Upper lobe of right lung (tissue), 1 donor: Measurements from ENCODE around the gene PTPRG. TPM values are rescaled to one million over a fixed set of nuclear protein-coding genes. Genes with fewer than 3 reads are reported as not detected.

Experiments
- ATAC-seq: fragments of 200-7000 bp; cut with Tn5 transposase; one replicate; pipeline ENCODE4 v1.9.1; 2020; ENCODE audit warnings: mild to moderate bottlenecking, moderate library complexity
- DNase-seq: peaks from one replicate; pipeline ENCODE4 v3.0.0-alpha.2; 2020
- H3K27ac ChIP-seq: fragments of 200-600 bp; one replicate; pipeline ENCODE4 v1.8.0; 2022
- H3K27me3 ChIP-seq: fragments of 200-600 bp; one replicate; pipeline ENCODE4 v1.8.0; 2022; ENCODE audit warnings: mild to moderate bottlenecking
- H3K36me3 ChIP-seq: fragments of 200-600 bp; one replicate; pipeline ENCODE4 v1.8.0; 2022
- H3K4me1 ChIP-seq: fragments of 200-600 bp; one replicate; pipeline ENCODE4 v1.8.0; 2022
- H3K4me3 ChIP-seq: fragments of 200-600 bp; one replicate; pipeline ENCODE4 v1.8.0; 2022; ENCODE audit warnings: mild to moderate bottlenecking
- H3K9me3 ChIP-seq: fragments of 200-600 bp; one replicate; pipeline ENCODE4 v1.8.0; 2022
- CTCF ChIP-seq: fragments of 200-600 bp; IDR thresholded peaks from one replicate; pipeline ENCODE4 v1.8.0; 2022; ENCODE audit warnings: antibody characterized with exemption
- intact Hi-C: fragments of 100-400 bp; cut with DNase I; formaldehyde crosslinking; loops from one replicate; pipeline ENCODE4 v1.11.0; 2022
- total RNA-seq: library from RNA; stranded (reverse); fragmentation: NEBNext Ultra II Directional; extraction: Animal tissue kit (Norgen Biotek cat#: 25700); gene quantifications from one replicate; pipeline ENCODE4 v1.2.1, GENCODE V29; 2021
- donor health status: DM: no; HTN: yes; CAD: no; lungs with severe emphysema.

The PTPRG gene
- total RNA-seq, 1 donor from 2014 or later: 86.7 TPM

- H3K4me3 ChIP-seq: no peak overlapping the region
- intact Hi-C loops: no loop called here
- H3K9me3 ChIP-seq: no peaks in the 10 kb centered on the region
- H3K36me3 ChIP-seq: peaks cover 11% of the 10 kb centered on the region
- no peak for TF ChIP-seq CTCF
- H3K4me1 ChIP-seq: no peaks in the 10 kb centered on the region
- no peaks in the 10 kb centered on the region for H3K27me3 ChIP-seq
- ATAC-seq (no peak), DNase-seq (no peak)
- H3K27ac ChIP-seq: no peak overlapping the region
Observed at GRCh38 chr3:62193586-62194345, 632.4 kb downstream of the PTPRG start.

GRCh38 chr3:62197350-62198012, 636.1 kb downstream of the PTPRG start:
- ATAC-seq (no peak), DNase-seq (no peak)
- Histone ChIP-seq H3K27me3 (no peaks in the 10 kb centered on the region), H3K9me3 (no peaks in the 10 kb centered on the region), H3K27ac (no peak overlapping the region), H3K4me1 (no peaks in the 10 kb centered on the region), H3K4me3 (no peak overlapping the region), H3K36me3 (peaks cover 7% of the 10 kb centered on the region)
- TF ChIP-seq CTCF: no peak
- intact Hi-C loops: no loop called here

GRCh38 chr3:62199126-62199525, 637.8 kb downstream of the PTPRG start:
- intact Hi-C loops: no loop called here
- no peak for DNase-seq
- TF ChIP-seq CTCF: no peak
- Histone ChIP-seq H3K9me3 (no peaks in the 10 kb centered on the region), H3K4me1 (no peaks in the 10 kb centered on the region), H3K4me3 (no peak overlapping the region), H3K27ac (no peak overlapping the region), H3K27me3 (no peaks in the 10 kb centered on the region), H3K36me3 (peaks cover 15% of the 10 kb centered on the region)
- ATAC-seq: no peak

DNA sequence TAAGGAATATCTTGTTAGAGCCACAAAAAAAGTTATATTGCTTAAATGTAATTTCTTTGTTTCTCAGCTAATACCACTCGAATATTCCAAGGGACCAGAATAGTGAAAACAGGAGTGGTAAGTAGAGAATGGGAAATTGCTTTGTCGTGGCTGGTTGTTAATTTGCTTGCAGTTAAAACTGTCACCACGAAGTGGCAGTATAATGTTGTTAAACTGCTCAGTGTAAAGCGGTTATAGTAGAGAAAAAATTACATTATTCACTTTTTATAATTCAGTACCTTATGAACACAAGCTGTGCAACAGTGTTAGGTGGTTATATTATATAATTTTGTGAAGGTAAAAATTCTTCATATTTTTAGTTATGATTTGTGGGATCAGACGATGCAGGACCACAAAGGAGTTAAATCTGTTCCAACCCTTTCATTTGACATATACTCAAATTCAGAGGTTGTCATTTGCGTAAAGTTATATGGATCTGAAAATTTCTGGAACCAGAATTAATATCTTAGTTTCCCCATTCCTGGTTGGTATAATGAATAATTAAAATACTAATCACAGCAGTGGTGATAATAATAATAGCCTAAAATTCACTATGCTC, 640.2 kb downstream of the PTPRG start:
- intact Hi-C loops: no loop called here
- TF ChIP-seq CTCF: peak; percentile 59

DNA sequence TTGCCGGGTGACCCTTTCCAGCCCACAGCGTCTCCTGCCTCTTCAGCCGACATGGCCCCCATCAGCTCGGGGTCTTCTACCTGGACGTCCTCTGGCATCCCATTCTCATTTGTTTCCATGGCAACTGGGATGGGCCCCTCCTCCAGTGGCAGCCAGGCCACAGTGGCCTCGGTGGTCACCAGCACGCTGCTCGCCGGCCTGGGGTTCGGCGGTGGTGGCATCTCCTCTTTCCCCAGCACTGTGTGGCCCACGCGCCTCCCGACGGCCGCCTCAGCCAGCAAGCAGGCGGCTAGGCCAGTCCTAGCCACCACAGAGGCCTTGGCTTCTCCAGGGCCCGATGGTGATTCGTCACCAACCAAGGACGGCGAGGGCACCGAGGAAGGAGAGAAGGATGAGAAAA, 641.8 kb downstream of the PTPRG start:
- no peak for TF ChIP-seq CTCF

More for the DNA sequence above, 640.2 kb downstream of the PTPRG start:
- Histone ChIP-seq H3K27me3 (no peaks in the 10 kb centered on the region), H3K4me1 (no peaks in the 10 kb centered on the region), H3K36me3 (peaks cover 10% of the 10 kb centered on the region), H3K4me3 (no peak overlapping the region), H3K9me3 (no peaks in the 10 kb centered on the region), H3K27ac (no peak overlapping the region)
- DNase-seq (no peak), ATAC-seq (peak; percentile 54)

More for the DNA sequence above, 641.8 kb downstream of the PTPRG start:
- DNase-seq (no peak), ATAC-seq (peak; percentile 32)
- Histone ChIP-seq H3K4me1 (no peaks in the 10 kb centered on the region), H3K27me3 (no peaks in the 10 kb centered on the region), H3K27ac (no peak overlapping the region), H3K9me3 (no peaks in the 10 kb centered on the region), H3K4me3 (no peak overlapping the region), H3K36me3 (peaks cover 10% of the 10 kb centered on the region)
- intact Hi-C loops: no loop called here
